ENCODE data around the gene MPRIP.

DNA sequence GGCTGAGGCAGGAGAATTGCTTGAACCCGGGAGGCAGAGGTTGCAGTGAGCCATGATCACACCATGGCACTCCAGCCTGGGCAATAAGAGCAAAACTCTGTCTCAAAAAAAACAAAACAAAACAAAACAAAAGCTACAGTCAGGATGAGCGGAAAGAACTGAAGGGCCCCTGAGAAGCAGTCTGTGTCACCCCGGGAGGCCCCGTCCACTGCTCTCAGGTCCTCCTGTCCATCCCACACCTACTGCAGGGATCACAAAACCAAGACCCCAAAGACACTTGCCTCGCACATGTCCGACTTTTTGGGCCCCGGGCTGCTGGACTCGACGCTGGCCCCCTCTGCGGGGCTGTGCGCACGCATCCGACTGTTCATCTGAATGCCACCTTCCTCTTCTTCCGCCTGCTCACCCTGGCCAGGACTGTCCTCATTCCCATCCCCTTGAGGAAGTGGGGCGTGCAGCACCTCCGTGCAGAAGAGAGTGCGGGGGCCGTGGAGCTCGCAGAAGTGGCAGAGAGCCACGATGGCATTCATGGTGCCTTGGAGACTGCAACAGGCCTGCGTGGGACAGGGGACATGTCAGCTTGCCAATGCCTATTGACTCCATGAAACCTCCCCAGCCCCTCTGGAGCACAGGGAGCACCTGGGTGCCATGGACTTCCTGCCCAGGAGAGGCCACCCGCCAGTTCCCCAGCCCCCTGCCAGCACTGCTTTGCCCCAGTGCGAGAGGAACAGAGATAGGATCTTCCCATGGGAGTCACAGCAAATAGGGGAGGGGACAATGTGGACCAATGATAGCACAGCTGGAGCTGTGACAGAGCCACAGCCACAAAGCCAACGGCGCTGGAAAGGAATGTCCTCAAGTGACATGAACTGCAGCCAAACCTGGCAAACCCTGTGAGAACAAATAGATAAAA, 185.6 kb downstream of the MPRIP start:
- TF ChIP-seq, protein P1, sequence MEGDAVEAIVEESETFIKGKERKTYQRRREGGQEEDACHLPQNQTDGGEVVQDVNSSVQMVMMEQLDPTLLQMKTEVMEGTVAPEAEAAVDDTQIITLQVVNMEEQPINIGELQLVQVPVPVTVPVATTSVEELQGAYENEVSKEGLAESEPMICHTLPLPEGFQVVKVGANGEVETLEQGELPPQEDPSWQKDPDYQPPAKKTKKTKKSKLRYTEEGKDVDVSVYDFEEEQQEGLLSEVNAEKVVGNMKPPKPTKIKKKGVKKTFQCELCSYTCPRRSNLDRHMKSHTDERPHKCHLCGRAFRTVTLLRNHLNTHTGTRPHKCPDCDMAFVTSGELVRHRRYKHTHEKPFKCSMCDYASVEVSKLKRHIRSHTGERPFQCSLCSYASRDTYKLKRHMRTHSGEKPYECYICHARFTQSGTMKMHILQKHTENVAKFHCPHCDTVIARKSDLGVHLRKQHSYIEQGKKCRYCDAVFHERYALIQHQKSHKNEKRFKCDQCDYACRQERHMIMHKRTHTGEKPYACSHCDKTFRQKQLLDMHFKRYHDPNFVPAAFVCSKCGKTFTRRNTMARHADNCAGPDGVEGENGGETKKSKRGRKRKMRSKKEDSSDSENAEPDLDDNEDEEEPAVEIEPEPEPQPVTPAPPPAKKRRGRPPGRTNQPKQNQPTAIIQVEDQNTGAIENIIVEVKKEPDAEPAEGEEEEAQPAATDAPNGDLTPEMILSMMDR (IDR thresholded peaks at IDR 0.05) = no peak
- no peak for TF ChIP-seq POLR2A (IDR thresholded peaks at IDR 0.05)
